ES-I3 (cell line): ENCODE data around the gene PGA5.
"Not testable (repeated sequence)": the region's sequence is repeated elsewhere in the genome, so short reads cannot be mapped to it uniquely, and the experiment has no call there.

Source experiments
- H3K36me3 ChIP-seq: 2 replicates; pipeline ENCODE4 v1.6.1; 2013; ENCODE audit warnings: mild to moderate bottlenecking, low read length, control low read depth, moderate library complexity; ENCODE audit not compliant: insufficient read depth
- H3K4me1 ChIP-seq: 2 replicates; pipeline ENCODE4 v1.6.1; 2013; ENCODE audit warnings: mild to moderate bottlenecking, control low read depth, low read length; ENCODE audit not compliant: insufficient read depth
- H3K9ac ChIP-seq: 2 replicates; pipeline ENCODE4 v1.6.1; 2013; ENCODE audit warnings: low read depth, mild to moderate bottlenecking, low read length, moderate library complexity
- H3K9me3 ChIP-seq: 2 replicates; pipeline ENCODE4 v1.6.1; 2013; ENCODE audit warnings: mild to moderate bottlenecking, low read length, moderate library complexity; ENCODE audit not compliant: control insufficient read depth, insufficient read depth

Gene PGA5

DNA sequence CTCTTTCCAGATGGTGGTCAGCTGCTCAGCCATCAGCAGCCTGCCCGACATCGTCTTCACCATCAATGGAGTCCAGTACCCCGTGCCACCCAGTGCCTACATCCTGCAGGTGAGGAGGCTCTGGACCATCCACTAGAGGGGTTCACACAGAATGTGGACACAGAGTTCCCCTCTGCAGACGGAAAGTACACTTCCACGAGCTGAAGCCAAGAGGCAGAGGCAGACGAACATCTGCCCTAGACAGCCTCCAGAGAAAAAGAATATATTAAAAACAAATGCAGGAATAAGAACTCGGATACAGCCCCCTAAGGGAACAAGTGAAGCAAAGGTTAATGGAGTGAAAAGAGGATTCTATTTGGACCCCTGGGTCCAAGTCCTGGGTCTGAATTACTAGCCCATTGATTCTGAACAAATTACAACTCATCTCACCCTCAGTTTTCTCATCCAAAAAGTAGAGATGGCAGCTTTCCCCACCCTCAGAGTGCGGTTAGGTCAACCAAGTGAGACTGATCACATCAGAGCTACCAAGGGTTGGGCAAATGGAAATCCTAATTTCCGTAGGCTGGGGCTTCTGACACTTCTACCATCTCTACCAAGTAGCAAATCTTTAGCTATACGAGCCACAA, 29.5 kb upstream of the PGA5 start:
- not testable (repeated sequence) for H3K4me1 ChIP-seq, H3K36me3 ChIP-seq, H3K9ac ChIP-seq, H3K9me3 ChIP-seq

DNA sequence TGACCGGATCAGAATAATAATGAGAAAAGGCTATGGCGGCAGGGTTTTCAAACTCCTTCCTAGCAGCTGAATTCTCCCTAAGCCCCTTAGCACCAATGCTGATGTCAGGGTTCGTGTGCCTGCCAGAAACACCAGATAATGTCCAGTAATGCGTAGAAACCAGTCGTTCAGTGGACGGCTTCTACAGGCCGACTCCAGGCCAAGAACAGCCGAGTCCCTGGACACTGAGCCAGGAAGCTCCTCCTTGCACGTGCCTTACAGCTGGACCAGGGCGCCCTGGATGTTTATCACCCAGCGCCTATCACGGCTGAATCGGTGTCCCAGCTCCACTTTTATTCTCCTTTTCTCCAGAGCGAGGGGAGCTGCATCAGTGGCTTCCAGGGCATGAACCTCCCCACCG, 28.8 kb upstream of the PGA5 start:
- H3K9ac ChIP-seq, H3K4me1 ChIP-seq, H3K9me3 ChIP-seq, H3K36me3 ChIP-seq: not testable (repeated sequence)

DNA sequence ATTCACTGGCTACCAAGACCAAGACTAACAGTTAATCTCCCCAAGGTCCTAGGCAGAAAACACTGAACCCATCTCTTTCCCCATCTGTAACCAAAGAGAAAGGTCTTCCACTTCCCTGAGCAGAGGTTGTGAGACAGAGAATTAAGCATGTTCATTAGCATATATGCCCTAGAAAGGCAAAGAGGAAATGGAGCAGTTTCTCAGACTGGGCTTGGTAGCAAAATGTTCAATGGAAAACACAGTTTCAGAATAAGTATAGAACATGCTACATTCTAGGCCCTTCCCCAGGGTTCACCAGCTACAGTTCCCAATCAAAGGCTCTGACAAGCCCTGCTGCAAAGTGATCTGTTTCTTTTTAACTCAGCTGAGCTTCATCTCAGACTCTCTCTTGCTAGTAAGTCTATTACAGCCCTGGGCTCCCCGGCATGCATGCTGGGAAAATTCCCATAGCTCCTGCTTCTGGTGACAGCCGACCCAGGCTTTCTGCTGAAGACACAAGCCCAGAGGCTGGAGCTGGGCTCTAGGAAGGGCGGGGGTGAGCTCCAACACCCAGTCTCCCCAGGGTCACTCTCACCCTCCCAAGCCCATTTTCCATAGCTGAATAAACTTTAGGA, 27.2 kb upstream of the PGA5 start:
- not testable (repeated sequence) for H3K9me3 ChIP-seq, H3K9ac ChIP-seq, H3K4me1 ChIP-seq, H3K36me3 ChIP-seq

DNA sequence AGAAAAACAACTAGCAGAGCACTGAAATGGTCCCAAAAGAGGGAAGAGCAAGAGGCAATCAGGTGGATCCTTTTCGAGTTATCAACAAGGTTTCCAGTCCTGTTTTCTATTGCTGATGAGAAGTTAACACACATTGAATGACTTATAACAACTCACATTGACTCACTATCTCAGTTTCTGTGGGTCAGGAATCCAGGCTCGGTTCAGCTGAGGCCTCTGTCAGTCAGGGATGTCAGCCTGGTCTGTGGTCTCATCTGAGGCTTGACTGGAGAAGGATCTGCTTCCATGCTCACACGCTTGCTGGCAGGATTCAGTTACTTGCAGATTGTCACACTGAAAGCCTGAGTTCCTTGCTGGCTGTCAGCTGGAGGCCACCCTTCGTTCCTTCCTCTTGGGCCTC, 22.7 kb upstream of the PGA5 start:
- not testable (repeated sequence) for H3K9ac ChIP-seq, H3K9me3 ChIP-seq, H3K4me1 ChIP-seq, H3K36me3 ChIP-seq

DNA sequence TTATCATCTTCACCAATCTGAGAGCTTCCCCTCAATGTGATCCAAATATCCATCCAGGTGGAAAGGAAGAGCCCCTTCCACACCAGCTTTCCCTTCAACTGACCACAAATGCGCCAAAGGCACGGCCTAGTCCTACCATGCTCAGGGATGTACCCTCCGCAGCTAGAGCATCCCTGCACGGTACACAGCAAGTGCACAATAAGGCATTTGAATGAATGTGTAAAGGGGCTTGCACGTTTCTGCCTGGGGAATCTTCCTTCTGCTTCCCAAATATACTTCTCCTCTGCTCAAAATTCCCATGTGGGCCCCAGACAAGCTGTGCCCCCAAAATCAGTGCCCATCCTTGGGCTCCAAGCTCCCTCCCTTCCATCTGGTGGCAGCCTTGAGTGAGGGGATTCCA, 22.0 kb upstream of the PGA5 start:
- not testable (repeated sequence) for H3K9ac ChIP-seq, H3K4me1 ChIP-seq, H3K9me3 ChIP-seq, H3K36me3 ChIP-seq

DNA sequence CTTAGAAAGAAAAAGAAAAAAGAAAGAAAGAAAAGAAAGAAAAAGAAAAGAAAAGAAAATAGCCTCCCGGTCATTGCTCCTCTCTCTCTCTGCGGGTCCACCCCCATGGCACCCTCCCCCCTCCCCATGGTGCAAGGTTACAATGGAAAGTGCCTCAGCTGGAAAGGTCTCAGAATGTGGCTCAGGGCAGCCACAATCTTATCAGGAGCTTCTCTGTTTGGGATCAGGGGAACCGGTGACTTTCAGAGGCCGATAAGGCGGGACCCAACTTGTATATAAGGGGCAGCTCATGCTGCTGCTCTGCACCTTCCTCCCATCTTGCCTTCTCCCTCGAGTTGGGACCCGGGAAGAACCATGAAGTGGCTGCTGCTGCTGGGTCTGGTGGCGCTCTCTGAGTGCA, 18.9 kb upstream of the PGA5 start, which contains the start of gene PGA4:
Gene PGA4, plus strand, starts transcription at position 301 of the 400 bp plus-strand sequence. Its CDS starts 54 bp downstream, at position 355.
- H3K9ac ChIP-seq, H3K36me3 ChIP-seq, H3K4me1 ChIP-seq, H3K9me3 ChIP-seq: not testable (repeated sequence)

DNA sequence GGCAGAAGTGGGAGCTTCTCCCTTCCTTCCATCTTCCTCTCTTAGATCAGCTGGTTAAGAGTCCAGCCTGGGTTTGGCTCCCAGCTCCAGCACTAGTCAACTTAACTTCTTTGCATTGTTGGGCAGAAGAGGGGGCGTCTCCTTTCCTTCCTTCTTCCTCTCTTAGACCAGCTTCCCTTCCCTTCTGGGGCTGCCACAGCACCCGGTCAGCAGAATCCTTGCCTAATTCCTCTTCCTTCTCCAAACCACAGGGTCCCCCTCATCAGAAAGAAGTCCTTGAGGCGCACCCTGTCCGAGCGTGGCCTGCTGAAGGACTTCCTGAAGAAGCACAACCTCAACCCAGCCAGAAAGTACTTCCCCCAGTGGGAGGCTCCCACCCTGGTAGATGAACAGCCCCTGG, 18.3 kb upstream of the PGA5 start:
- H3K9ac ChIP-seq, H3K9me3 ChIP-seq, H3K36me3 ChIP-seq, H3K4me1 ChIP-seq: not testable (repeated sequence)

DNA sequence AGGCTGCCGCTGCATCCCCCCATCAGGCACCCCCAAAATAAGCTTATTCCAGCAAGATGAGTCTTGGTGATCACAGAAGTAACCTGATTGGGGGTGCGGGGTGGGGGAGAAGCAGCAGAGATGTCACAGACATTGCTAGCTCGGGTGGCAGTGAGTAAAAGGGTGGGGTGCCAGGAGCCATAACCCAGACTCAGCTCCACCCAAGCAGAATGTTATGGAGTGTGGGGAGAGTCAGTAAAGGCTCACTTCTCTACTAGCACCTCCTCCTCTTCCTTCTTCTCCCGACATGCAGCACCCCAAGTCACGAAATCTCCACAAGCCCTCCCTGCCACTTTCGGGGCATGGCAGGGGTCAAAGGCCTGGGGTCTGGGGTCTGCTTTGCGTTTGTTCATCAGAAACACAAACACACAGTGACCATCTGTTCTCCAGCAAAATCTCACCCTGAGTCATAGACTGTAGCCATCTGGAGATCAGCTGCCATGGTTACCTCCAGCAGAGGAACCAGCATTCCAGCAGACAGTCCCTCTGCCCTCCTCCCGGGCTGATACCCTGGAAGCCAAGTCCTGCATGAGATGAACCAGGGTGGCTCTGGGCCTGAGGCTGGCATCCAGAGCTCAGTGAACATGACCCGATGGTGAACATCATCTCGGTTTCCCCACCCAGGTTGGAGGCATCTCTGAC, 14.4 kb upstream of the PGA5 start:
- H3K36me3 ChIP-seq, H3K9ac ChIP-seq, H3K9me3 ChIP-seq, H3K4me1 ChIP-seq: not testable (repeated sequence)

DNA sequence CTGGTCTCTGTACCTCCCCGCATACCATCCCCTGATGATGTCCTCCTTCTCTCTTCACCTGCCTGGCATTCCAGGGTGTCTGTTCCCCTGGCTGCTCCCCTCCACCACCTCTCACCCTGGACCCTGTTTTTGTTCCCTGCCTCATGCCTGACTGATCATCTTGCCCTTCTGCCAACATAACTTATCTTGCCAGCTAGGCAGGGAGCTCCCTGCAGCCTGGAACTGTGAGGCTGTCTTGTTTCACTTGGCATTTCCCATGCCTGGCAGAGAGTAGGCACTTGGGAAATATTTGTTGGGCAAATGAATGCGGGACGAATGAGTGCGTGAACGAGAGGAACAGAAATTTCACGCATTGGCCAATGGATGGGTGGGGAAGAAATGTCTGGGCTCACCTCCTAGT, 11.5 kb upstream of the PGA5 start:
- H3K9ac ChIP-seq, H3K9me3 ChIP-seq, H3K4me1 ChIP-seq, H3K36me3 ChIP-seq: not testable (repeated sequence)

DNA sequence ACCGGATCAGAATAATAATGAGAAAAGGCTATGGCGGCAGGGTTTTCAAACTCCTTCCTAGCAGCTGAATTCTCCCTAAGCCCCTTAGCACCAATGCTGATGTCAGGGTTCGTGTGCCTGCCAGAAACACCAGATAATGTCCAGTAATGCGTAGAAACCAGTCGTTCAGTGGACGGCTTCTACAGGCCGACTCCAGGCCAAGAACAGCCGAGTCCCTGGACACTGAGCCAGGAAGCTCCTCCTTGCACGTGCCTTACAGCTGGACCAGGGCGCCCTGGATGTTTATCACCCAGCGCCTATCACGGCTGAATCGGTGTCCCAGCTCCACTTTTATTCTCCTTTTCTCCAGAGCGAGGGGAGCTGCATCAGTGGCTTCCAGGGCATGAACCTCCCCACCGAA, 9.9 kb upstream of the PGA5 start:
- H3K9me3 ChIP-seq, H3K4me1 ChIP-seq, H3K9ac ChIP-seq, H3K36me3 ChIP-seq: not testable (repeated sequence)

DNA sequence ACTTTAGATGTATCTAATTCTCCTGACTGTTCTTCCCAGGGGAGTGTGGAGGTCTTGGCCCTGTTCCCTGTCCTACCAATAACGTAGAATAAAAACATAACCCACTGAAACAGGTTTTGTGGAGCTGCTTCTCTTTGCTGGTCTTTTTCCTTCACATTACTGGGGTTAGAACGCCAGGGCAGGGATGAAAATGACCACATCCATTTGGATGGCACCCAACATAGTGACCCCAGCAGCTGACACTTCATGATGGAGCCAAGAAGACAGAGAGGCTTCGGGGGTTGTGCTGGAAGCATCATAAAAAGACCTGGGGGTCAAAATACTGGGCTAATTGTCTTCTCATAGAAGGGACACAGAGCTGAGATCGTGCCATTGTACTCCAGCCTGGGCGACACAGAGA, 9.4 kb upstream of the PGA5 start:
- not testable (repeated sequence) for H3K4me1 ChIP-seq, H3K9me3 ChIP-seq, H3K9ac ChIP-seq, H3K36me3 ChIP-seq

DNA sequence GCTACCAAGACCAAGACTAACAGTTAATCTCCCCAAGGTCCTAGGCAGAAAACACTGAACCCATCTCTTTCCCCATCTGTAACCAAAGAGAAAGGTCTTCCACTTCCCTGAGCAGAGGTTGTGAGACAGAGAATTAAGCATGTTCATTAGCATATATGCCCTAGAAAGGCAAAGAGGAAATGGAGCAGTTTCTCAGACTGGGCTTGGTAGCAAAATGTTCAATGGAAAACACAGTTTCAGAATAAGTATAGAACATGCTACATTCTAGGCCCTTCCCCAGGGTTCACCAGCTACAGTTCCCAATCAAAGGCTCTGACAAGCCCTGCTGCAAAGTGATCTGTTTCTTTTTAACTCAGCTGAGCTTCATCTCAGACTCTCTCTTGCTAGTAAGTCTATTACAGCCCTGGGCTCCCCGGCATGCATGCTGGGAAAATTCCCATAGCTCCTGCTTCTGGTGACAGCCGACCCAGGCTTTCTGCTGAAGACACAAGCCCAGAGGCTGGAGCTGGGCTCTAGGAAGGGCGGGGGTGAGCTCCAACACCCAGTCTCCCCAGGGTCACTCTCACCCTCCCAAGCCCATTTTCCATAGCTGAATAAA, 8.3 kb upstream of the PGA5 start:
- H3K9me3 ChIP-seq, H3K36me3 ChIP-seq, H3K9ac ChIP-seq, H3K4me1 ChIP-seq: not testable (repeated sequence)

DNA sequence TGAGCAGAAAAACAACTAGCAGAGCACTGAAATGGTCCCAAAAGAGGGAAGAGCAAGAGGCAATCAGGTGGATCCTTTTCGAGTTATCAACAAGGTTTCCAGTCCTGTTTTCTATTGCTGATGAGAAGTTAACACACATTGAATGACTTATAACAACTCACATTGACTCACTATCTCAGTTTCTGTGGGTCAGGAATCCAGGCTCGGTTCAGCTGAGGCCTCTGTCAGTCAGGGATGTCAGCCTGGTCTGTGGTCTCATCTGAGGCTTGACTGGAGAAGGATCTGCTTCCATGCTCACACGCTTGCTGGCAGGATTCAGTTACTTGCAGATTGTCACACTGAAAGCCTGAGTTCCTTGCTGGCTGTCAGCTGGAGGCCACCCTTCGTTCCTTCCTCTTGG, 3.8 kb upstream of the PGA5 start:
- not testable (repeated sequence) for H3K9ac ChIP-seq, H3K4me1 ChIP-seq, H3K9me3 ChIP-seq, H3K36me3 ChIP-seq

DNA sequence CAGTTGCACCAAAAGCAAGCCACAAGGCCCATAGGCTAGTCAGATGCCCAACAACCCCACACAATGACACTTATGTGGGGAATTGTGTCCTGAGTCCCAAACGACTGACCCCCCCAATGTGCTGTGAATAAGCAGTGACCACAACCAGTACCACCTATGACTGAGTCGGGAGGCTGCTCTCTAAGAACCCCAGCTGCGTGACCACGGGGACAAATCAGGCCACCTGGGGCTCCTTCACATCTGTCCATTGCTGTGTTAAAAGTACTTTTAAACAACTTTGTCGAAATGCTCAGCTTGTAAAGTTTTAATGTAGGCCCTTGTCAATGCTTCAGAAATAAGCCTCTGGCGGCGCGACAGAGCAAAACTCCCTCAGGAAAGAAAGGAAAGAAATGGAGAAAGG, 687 bp upstream of the PGA5 start:
- H3K4me1 ChIP-seq, H3K9me3 ChIP-seq, H3K9ac ChIP-seq: not testable (repeated sequence)

DNA sequence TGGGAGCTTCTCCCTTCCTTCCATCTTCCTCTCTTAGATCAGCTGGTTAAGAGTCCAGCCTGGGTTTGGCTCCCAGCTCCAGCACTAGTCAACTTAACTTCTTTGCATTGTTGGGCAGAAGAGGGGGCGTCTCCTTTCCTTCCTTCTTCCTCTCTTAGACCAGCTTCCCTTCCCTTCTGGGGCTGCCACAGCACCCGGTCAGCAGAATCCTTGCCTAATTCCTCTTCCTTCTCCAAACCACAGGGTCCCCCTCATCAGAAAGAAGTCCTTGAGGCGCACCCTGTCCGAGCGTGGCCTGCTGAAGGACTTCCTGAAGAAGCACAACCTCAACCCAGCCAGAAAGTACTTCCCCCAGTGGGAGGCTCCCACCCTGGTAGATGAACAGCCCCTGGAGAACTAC, 551 bp downstream of the PGA5 start:
- H3K9me3 ChIP-seq, H3K4me1 ChIP-seq, H3K9ac ChIP-seq, H3K36me3 ChIP-seq: not testable (repeated sequence)

More for the DNA sequence above, 687 bp upstream of the PGA5 start:
- not testable (repeated sequence) for H3K36me3 ChIP-seq
